MCF 10A (cell line): ENCODE measurements around the gene MIA2. TPM values are rescaled to one million over a fixed set of nuclear protein-coding genes. Genes with fewer than 3 reads are reported as not detected.
"Not testable (repeated sequence)": the region's sequence is repeated elsewhere in the genome, so short reads cannot be mapped to it uniquely, and the experiment has no call there.

Experiments used
- BruUV-seq: library from RNA; stranded (reverse); fragments of 400-500 nt; replicated peaks from 2 replicates; lab custom pipeline; 2021; lab: Mats Ljungman, UMichigan
- CTCF ChIA-PET: fragments of 300-600 bp; sonication (Branson Sonifier 250); formaldehyde crosslinking; extraction: SDS; loops from one replicate; lab custom pipeline; 2021; ENCODE audit warnings: antibody characterized with exemption, inconsistent platforms; lab: Yijun Ruan, JAX
- POLR2A ChIA-PET: fragments of 300-600, 350-650 bp; sonication (Branson Sonifier 250); formaldehyde crosslinking; extraction: SDS; loops from one replicate; lab custom pipeline; 2020; ENCODE audit warnings: antibody characterized with exemption, inconsistent platforms; lab: Yijun Ruan, JAX
- DNase-seq: peaks from one replicate; pipeline ENCODE4 v3.0.0-alpha.2; 2018; ENCODE audit not compliant: unreplicated experiment
- H3K27ac Mint-ChIP-seq: one replicate; pipeline ENCODE4 v1.8.0; 2022; ENCODE audit warnings: mild to moderate bottlenecking, low read depth, mixed read lengths; ENCODE audit not compliant: unreplicated experiment
- H3K27me3 Mint-ChIP-seq: one replicate; pipeline ENCODE4 v1.8.0; 2022; ENCODE audit warnings: mixed read lengths; ENCODE audit not compliant: insufficient read depth, unreplicated experiment
- H3K36me3 Mint-ChIP-seq: one replicate; pipeline ENCODE4 v1.8.0; 2022; ENCODE audit warnings: mild to moderate bottlenecking, moderate library complexity, mixed read lengths; ENCODE audit not compliant: insufficient read depth, unreplicated experiment
- H3K4me1 Mint-ChIP-seq: one replicate; pipeline ENCODE4 v1.8.0; 2022; ENCODE audit warnings: mixed read lengths; ENCODE audit not compliant: insufficient read depth, unreplicated experiment
- H3K4me3 Mint-ChIP-seq: one replicate; pipeline ENCODE4 v1.8.0; 2022; ENCODE audit warnings: mild to moderate bottlenecking, moderate library complexity, mixed read lengths; ENCODE audit not compliant: unreplicated experiment
- H3K9me3 Mint-ChIP-seq: one replicate; pipeline ENCODE4 v1.8.0; 2022; ENCODE audit warnings: mixed read lengths; ENCODE audit not compliant: unreplicated experiment
- CTCF ChIP-seq: fragments of 200-600 bp; IDR thresholded peaks from one replicate; pipeline ENCODE4 v1.8.0; 2022; ENCODE audit warnings: antibody characterized with exemption, mild to moderate bottlenecking; ENCODE audit not compliant: unreplicated experiment
- intact Hi-C: fragments of 100-400 bp; cut with micrococcal nuclease; formaldehyde crosslinking; loops from 2 replicates; pipeline ENCODE4 v1.14.1; 2022
- total RNA-seq: library from RNA; stranded (reverse); gene quantifications from 2 replicates; pipeline ENCODE4 v1.2.3, GENCODE V29; 2022

The MIA2 gene
- total RNA-seq, 1 experiment from 2014 or later, result 63.2 TPM

GRCh38 chr14:39229222-39229543 is 4.5 kb upstream of the MIA2 start:
- no peak for DNase-seq
- POLR2A ChIA-PET, result no interaction called here

GRCh38 chr14:39229601-39230110 is 4.1 kb upstream of the MIA2 start:
- H3K9me3 Mint-ChIP-seq, result no peaks in the 10 kb centered on the region
- POLR2A ChIA-PET, result no interaction called here

More at GRCh38 chr14:39229222-39229543, 4.5 kb upstream of the MIA2 start:
- BruUV-seq, result no TSS peak
- no peaks in the 10 kb centered on the region for H3K9me3 Mint-ChIP-seq
- TF ChIP-seq CTCF, result no peak
- intact Hi-C loops, result no loop called here
- H3K27me3 Mint-ChIP-seq, result no peaks in the 10 kb centered on the region
- H3K27ac Mint-ChIP-seq, result no peak overlapping the region
- H3K4me1 Mint-ChIP-seq, result peaks cover 12% of the 10 kb centered on the region
- CTCF ChIA-PET, result no interaction called here
- no peak overlapping the region for H3K4me3 Mint-ChIP-seq
- no peaks in the 10 kb centered on the region for H3K36me3 Mint-ChIP-seq

GRCh38 chr14:39230416-39231035 is 3.2 kb upstream of the MIA2 start:
- CTCF ChIA-PET, result interaction anchor here (0.6 to 2.4 kb wide), 3 partner anchors 14 to 749 kb away, joined by 4 to 13 read pairs (median 4); no protein-coding TSS in a partner anchor
- Mint-ChIP-seq H3K4me1 (peaks cover 12% of the 10 kb centered on the region), H3K4me3 (no peak overlapping the region), H3K9me3 (no peaks in the 10 kb centered on the region), H3K27me3 (no peaks in the 10 kb centered on the region), H3K27ac (no peak overlapping the region), H3K36me3 (no peaks in the 10 kb centered on the region)
- no peak for TF ChIP-seq CTCF
- DNase-seq, result no peak
- BruUV-seq, result no TSS peak
- POLR2A ChIA-PET, result interaction anchor here (1.2 kb wide), 1 partner anchor 55 kb away, joined by 3 read pairs; the partner anchor contains the start of gene PNN
- intact Hi-C loops, result loop anchor here (5.0 kb wide), 1 partner anchor 137 kb away; no protein-coding TSS in a partner anchor

More at GRCh38 chr14:39229601-39230110, 4.1 kb upstream of the MIA2 start:
- CTCF ChIA-PET, result no interaction called here
- no TSS peak for BruUV-seq
- intact Hi-C loops, result loop anchor here (5.0 kb wide), 1 partner anchor 138 kb away; no protein-coding TSS in a partner anchor
- no peak for TF ChIP-seq CTCF
- Mint-ChIP-seq H3K4me3 (no peak overlapping the region), H3K27ac (no peak overlapping the region), H3K36me3 (no peaks in the 10 kb centered on the region), H3K4me1 (peaks cover 12% of the 10 kb centered on the region), H3K27me3 (no peaks in the 10 kb centered on the region)
- no peak for DNase-seq

GRCh38 chr14:39231751-39232553 is 1.8 kb upstream of the MIA2 start:
- POLR2A ChIA-PET, result interaction anchor here (0.6 to 1.5 kb wide), 7 partner anchors 33 to 201 kb away, joined by 3 to 6 read pairs (median 3); partner anchors contain the start of genes FBXO33, PNN and TRAPPC6B
- DNase-seq, result peak; percentile 64
- intact Hi-C loops, result loop anchor here (5.0 kb wide), 1 partner anchor 135 kb away; no protein-coding TSS in a partner anchor
- not testable (repeated sequence) for H3K4me3 Mint-ChIP-seq, BruUV-seq, H3K27me3 Mint-ChIP-seq, H3K27ac Mint-ChIP-seq, H3K36me3 Mint-ChIP-seq, H3K9me3 Mint-ChIP-seq
- CTCF ChIA-PET, result interaction anchor here (0.6 to 2.4 kb wide), 9 partner anchors 9 to 919 kb away, joined by 3 to 13 read pairs (median 4); no protein-coding TSS in a partner anchor
- H3K4me1 Mint-ChIP-seq, result peaks cover 12% of the 10 kb centered on the region
